GM12878 (cell line): ENCODE data around the gene CDK5R2. TPM values are rescaled to one million over a fixed set of nuclear protein-coding genes. Genes with fewer than 3 reads are reported as not detected.

ENCODE experiments used
- ATAC-seq: fragments of 200-7000 bp; cut with Tn5 transposase; 3 replicates; pipeline ENCODE4 v1.9.1; 2020; ENCODE audit warnings: mild to moderate bottlenecking, moderate library complexity
- BruUV-seq: library from RNA; stranded (reverse); fragments of 400-500 nt; replicated peaks from 2 replicates; lab custom pipeline; 2021; lab: Mats Ljungman, UMichigan
- CTCF ChIA-PET: fragments of 300-600 bp; sonication (Branson Sonifier 250); formaldehyde crosslinking; extraction: SDS; loops from one replicate; lab custom pipeline; 2021; ENCODE audit warnings: inconsistent platforms; lab: Yijun Ruan, JAX
- POLR2A ChIA-PET: fragments of 350-600 bp; formaldehyde crosslinking; extraction: SDS; loops from one replicate; lab custom pipeline; 2021; ENCODE audit warnings: inconsistent platforms; lab: Charles Lee
- RAD21 ChIA-PET: fragments of 300-600 bp; sonication (Branson Sonifier 250); formaldehyde crosslinking; loops from one replicate; lab custom pipeline; 2023; ENCODE audit warnings: antibody characterized with exemption; ENCODE audit not compliant: unreplicated experiment; lab: Charles Lee
- SMC1A ChIA-PET: fragments of 300-600 bp; sonication (Branson Sonifier 250); formaldehyde crosslinking; loops from one replicate; lab custom pipeline; 2023; ENCODE audit not compliant: unreplicated experiment, uncharacterized antibody; lab: Charles Lee
- DNase-seq: peaks from one replicate; pipeline ENCODE4 v3.0.0-alpha.2; 2011; ENCODE audit warnings: low read depth, low spot score
- FAIRE-seq: peaks from 3 replicates; lab custom pipeline; 2011; peaks lifted over from hg19 to GRCh38; lab: Jason Lieb, UNC
- H2AFZ ChIP-seq: 2 replicates; pipeline ENCODE4 v1.6.0; 2011; ENCODE audit warnings: low read depth, low read length, control low read depth; ENCODE audit not compliant: control insufficient read depth
- H3K27ac ChIP-seq: 2 replicates; pipeline ENCODE4 v1.5.1; 2011; ENCODE audit warnings: control low read depth; ENCODE audit not compliant: control insufficient read depth, insufficient read depth
- H3K27me3 ChIP-seq, 2 experiments: replicated peaks in 1 of 2; 2 replicates each; pipeline versions ENCODE4 v1.6.0 to v1.6.1; 2011; ENCODE audit warnings: low read length in 1 of 2; ENCODE audit not compliant: control insufficient read depth in 2 of 2, insufficient read depth in 2 of 2
- H3K36me3 ChIP-seq, 2 experiments: 2 replicates each; pipeline ENCODE4 v1.5.1; 2011; ENCODE audit warnings: low read length in 1 of 2; ENCODE audit not compliant: control insufficient read depth in 2 of 2, insufficient read depth in 2 of 2
- H3K4me1 ChIP-seq: 2 replicates; pipeline ENCODE4 v1.6.1; 2011; ENCODE audit warnings: mild to moderate bottlenecking, low read length, moderate library complexity, mixed read lengths; ENCODE audit not compliant: control insufficient read depth, insufficient read depth
- H3K4me2 ChIP-seq: 2 replicates; pipeline ENCODE4 v1.6.0; 2011; ENCODE audit warnings: control low read depth; ENCODE audit not compliant: control insufficient read depth, insufficient read depth
- H3K4me3 ChIP-seq: fragments of 200-600 bp; sonication (generic); 2 replicates; pipeline ENCODE4 v1.5.1; 2016
- H3K79me2 ChIP-seq: 2 replicates; pipeline ENCODE4 v1.6.0; 2011; ENCODE audit warnings: low read length; ENCODE audit not compliant: control insufficient read depth, insufficient read depth
- H3K9ac ChIP-seq: 2 replicates; pipeline ENCODE4 v1.8.0; 2011; ENCODE audit warnings: low read length, control low read depth, mixed read lengths; ENCODE audit not compliant: control insufficient read depth, insufficient read depth
- H3K9me3 ChIP-seq: replicated peaks from 3 replicates; pipeline ENCODE4 v1.5.1; 2011; ENCODE audit warnings: mild to moderate bottlenecking, low read length; ENCODE audit not compliant: control insufficient read depth, insufficient read depth
- H4K20me1 ChIP-seq: 2 replicates; pipeline ENCODE4 v1.6.0; 2011; ENCODE audit not compliant: control insufficient read depth, insufficient read depth
- CBX5 ChIP-seq: sonication (generic); IDR thresholded peaks from 2 replicates; pipeline ENCODE4 v1.6.1; 2016; ENCODE audit warnings: low read depth, moderate library complexity, mild to moderate bottlenecking, inconsistent platforms
- CEBPB ChIP-seq, 2 experiments: fragments of 150-350 bp in 1 of 2; IDR thresholded peaks; 2 replicates each; pipeline ENCODE4 v1.6.1; 2012 to 2014; ENCODE audit warnings: low read depth in 2 of 2, low read length in 2 of 2, borderline replicate concordance in 1 of 2, inconsistent platforms in 1 of 2
- E2F4 ChIP-seq: IDR thresholded peaks from 2 replicates; pipeline ENCODE4 v1.6.1; 2012; ENCODE audit warnings: low read depth, low read length, improper control_type of control experiment
- EP300 ChIP-seq, 2 experiments: fragments of 150-350 bp in 1 of 2; IDR thresholded peaks; 2 replicates each; pipeline ENCODE4 v1.6.1; 2011 to 2012; ENCODE audit warnings: low read depth in 2 of 2, low read length in 2 of 2, borderline replicate concordance in 1 of 2, improper control_type of control experiment in 1 of 2, inconsistent platforms in 1 of 2; ENCODE audit not compliant: control insufficient read depth in 1 of 2
- ETV6 ChIP-seq, 2 experiments: fragments of 450-650 bp in 1 of 2; IDR thresholded peaks in 1 of 2; conservative IDR thresholded peaks in 1 of 2; 2 replicates each; pipeline ENCODE4 v1.6.1; 2014; ENCODE audit warnings: antibody characterized with exemption in 1 of 2, borderline replicate concordance in 1 of 2, low read depth in 1 of 2, mild to moderate bottlenecking in 1 of 2, moderate library complexity in 1 of 2
- EZH2 ChIP-seq: IDR thresholded peaks from 2 replicates; pipeline ENCODE4 v1.6.1; 2012; ENCODE audit warnings: low read depth, mild to moderate bottlenecking, control low read depth, inconsistent platforms, low read length, borderline replicate concordance; ENCODE audit not compliant: control insufficient read depth
- FOS ChIP-seq: IDR thresholded peaks from 3 replicates; pipeline ENCODE4 v1.6.1; 2011; ENCODE audit warnings: borderline replicate concordance; ENCODE audit not compliant: insufficient read length; ENCODE audit errors: extremely low read depth
- IRF5 ChIP-seq: fragments of 450-650 bp; IDR thresholded peaks from 2 replicates; pipeline ENCODE4 v1.6.1; 2017; ENCODE audit warnings: borderline replicate concordance
- KLF5 ChIP-seq: fragments of 450-650 bp; IDR thresholded peaks from 2 replicates; pipeline ENCODE4 v1.6.1; 2014; ENCODE audit warnings: mild to moderate bottlenecking; ENCODE audit not compliant: partially characterized antibody
- MEF2B ChIP-seq: fragments of 450-650 bp; IDR thresholded peaks from 2 replicates; pipeline ENCODE4 v1.6.1; 2018; ENCODE audit warnings: mild to moderate bottlenecking, moderate library complexity; ENCODE audit not compliant: partially characterized antibody, poor library complexity, severe bottlenecking
- MLLT1 ChIP-seq: fragments of 450-650 bp; IDR thresholded peaks from 2 replicates; pipeline ENCODE4 v1.6.1; 2016; ENCODE audit warnings: mild to moderate bottlenecking
- NFYB ChIP-seq: IDR thresholded peaks from 2 replicates; pipeline ENCODE4 v1.6.1; 2011; ENCODE audit warnings: low read depth, mild to moderate bottlenecking, low read length, improper control_type of control experiment, moderate library complexity; ENCODE audit not compliant: insufficient read depth
- NR2C2 ChIP-seq: IDR thresholded peaks from 2 replicates; pipeline ENCODE4 v1.6.1; 2011; ENCODE audit warnings: borderline replicate concordance, low read depth; ENCODE audit not compliant: control insufficient read depth, insufficient read length
- PBX3 ChIP-seq: IDR thresholded peaks from 2 replicates; pipeline ENCODE4 v1.6.1; 2011; ENCODE audit warnings: mild to moderate bottlenecking, low read depth, low read length, moderate library complexity; ENCODE audit not compliant: insufficient replicate concordance
- WGBS: methylation state at CpG from one replicate; pipeline ENCODE4 v1.1.6; 2016; ENCODE audit warnings: low lambda C conversion rate; ENCODE audit not compliant: insufficient replicate concordance, insufficient coverage; ENCODE audit errors: missing lambda C conversion rate; 5-methylcytosine and 5-hydroxymethylcytosine counted together
- in situ Hi-C: fragments of 300-500 bp; cut with MboI; formaldehyde crosslinking; loops from 9 replicates; pipeline ENCODE4 v1.14.3; 2018; ENCODE audit warnings: mixed read lengths
- intact Hi-C: fragments of 100-400 bp; cut with micrococcal nuclease; formaldehyde crosslinking; loops from one replicate; pipeline ENCODE4 v1.14.2; 2022; ENCODE audit not compliant: unreplicated experiment
- polyA plus RNA-seq, 11 experiments: library from polyadenylated mRNA; depleted of rRNA in 4 of 11; unstranded in 6 of 11; stranded (reverse) in 5 of 11; fragments of >200 nt; fragmentation: Nextera tagmentation in 4 of 11; fragmentation: Illumina TruSeq in 1 of 11; extraction: Ambion mirVana in 4 of 11; extraction: Trizol in 1 of 11; gene quantifications; 1 replicate in 1 of 11; 2 replicates in 10 of 11; pipeline versions ENCODE4 v1.2.1 to v1.2.3, GENCODE V29; 2011 to 2016; ENCODE audit warnings: inconsistent platforms in 2 of 11, missing spikeins in 2 of 11, low read depth in 1 of 11
- total RNA-seq, 4 experiments: library from RNA; depleted of rRNA in 3 of 4; stranded (reverse); fragments of >200 nt in 3 of 4; fragmentation: Illumina TruSeq in 1 of 4; extraction: Trizol in 1 of 4; gene quantifications; 2 replicates each; pipeline versions ENCODE4 v1.2.1 to v1.2.3, GENCODE V29; 2013 to 2021

Gene CDK5R2
- total and polyA plus RNA-seq, 10 of the 15 experiments (the other 5 are each of a cell fraction or from before 2014, with no cell fraction given), result not detected

GRCh38 chr2:218985325-218986091 lies 26.0 kb downstream of the CDK5R2 start:
- WGBS, result 10% methylated on average over 32 of the region's 49 CpGs
- no peak for DNase-seq
- Histone ChIP-seq H3K79me2 (no peaks in the 10 kb centered on the region), H3K36me3 (no peaks in the 10 kb centered on the region), H3K9me3 (no peaks in the 10 kb centered on the region), H3K4me2 (no peak overlapping the region), H3K4me1 (no peaks in the 10 kb centered on the region), H3K4me3 (no peak overlapping the region), H4K20me1 (peaks cover 3% of the 10 kb centered on the region), H3K27ac (no peak overlapping the region), H3K9ac (no peak overlapping the region), H3K27me3 (peaks cover 35 to 41% of the 10 kb centered on the region in 2 experiments), H2AFZ (no peak overlapping the region)
- ChIA-PET CTCF (no interaction called here), SMC1A (no interaction called here), POLR2A (no interaction called here), RAD21 (no interaction called here)
- no peak for ATAC-seq
- intact Hi-C loops, result no loop called here
- in situ Hi-C loops, result no loop called here
- no TSS peak for BruUV-seq
- no peak for FAIRE-seq
- no peak for TF ChIP-seq IRF5
- no peak for TF ChIP-seq FOS
- TF ChIP-seq E2F4, result no peak
- TF ChIP-seq PBX3, result no peak
- no peak for TF ChIP-seq EP300 (IDR thresholded peaks at IDR 0.05; ENCODE audit: borderline replicate concordance in 1 of 2, control insufficient read depth in 1 of 2, low read depth in 2 of 2, low read length in 2 of 2)
- no peak for TF ChIP-seq CEBPB (IDR thresholded peaks at IDR 0.05; ENCODE audit: borderline replicate concordance in 1 of 2, low read depth in 2 of 2, low read length in 2 of 2)
- no peak for TF ChIP-seq ETV6 (conservative IDR thresholded peaks at IDR 0.05 in 1 of 2, IDR thresholded peaks at IDR 0.05 in 1 of 2; ENCODE audit: borderline replicate concordance in 1 of 2, low read depth in 1 of 2)
- TF ChIP-seq MLLT1, result no peak
- TF ChIP-seq NR2C2, result no peak
- TF ChIP-seq CBX5, result no peak
- no peak for TF ChIP-seq NFYB
- no peak for TF ChIP-seq KLF5
- no peak for TF ChIP-seq MEF2B
- TF ChIP-seq EZH2, result no peak
